IMR-90 (cell line): Measurements from ENCODE around the gene FGD3. TPM values are rescaled to one million over a fixed set of nuclear protein-coding genes. Genes with fewer than 3 reads are reported as not detected.

ENCODE experiments used
- ATAC-seq: fragments of 200-7000 bp; cut with Tn5 transposase; 2 replicates; pipeline ENCODE4 v1.9.1; 2020; ENCODE audit warnings: low read depth, mild to moderate bottlenecking, moderate library complexity
- BruUV-seq: library from RNA; stranded (reverse); fragments of 400-500 nt; replicated peaks from 2 replicates; lab custom pipeline; 2021; lab: Mats Ljungman, UMichigan
- CTCF ChIA-PET: fragments of 300-600 bp; formaldehyde crosslinking; extraction: SDS; loops from one replicate; lab custom pipeline; 2021; ENCODE audit warnings: antibody characterized with exemption; lab: Yijun Ruan, JAX
- POLR2A ChIA-PET: fragments of 300-600 bp; sonication (Branson Sonifier 250); formaldehyde crosslinking; loops from one replicate; lab custom pipeline; 2022; ENCODE audit warnings: antibody characterized with exemption; ENCODE audit not compliant: unreplicated experiment; lab: Charles Lee
- DNase-seq: peaks from one replicate; pipeline ENCODE4 v3.0.0; 2013
- H2AFZ ChIP-seq: replicated peaks from 2 replicates; pipeline ENCODE3; 2013; ENCODE audit warnings: low read length, mild to moderate bottlenecking; ENCODE audit not compliant: poor library complexity
- H2AK5ac ChIP-seq: 2 replicates; pipeline ENCODE4 v1.6.1; 2013; ENCODE audit warnings: low read depth, low read length, inconsistent platforms
- H2AK9ac ChIP-seq: replicated peaks from 2 replicates; pipeline ENCODE3; 2013; ENCODE audit warnings: mild to moderate bottlenecking, low read depth, low read length, moderate library complexity; ENCODE audit not compliant: poor library complexity
- H2BK120ac ChIP-seq: 2 replicates; pipeline ENCODE4 v1.6.1; 2013; ENCODE audit warnings: low read depth, low read length, inconsistent platforms
- H2BK15ac ChIP-seq: 3 replicates; pipeline ENCODE4 v1.6.1; 2013; ENCODE audit warnings: low read depth, low read length, inconsistent platforms
- H2BK20ac ChIP-seq: 2 replicates; pipeline ENCODE4 v1.6.1; 2013; ENCODE audit warnings: low read depth, mild to moderate bottlenecking, inconsistent platforms, low read length, moderate library complexity
- H2BK5ac ChIP-seq: 2 replicates; pipeline ENCODE4 v1.6.1; 2013; ENCODE audit warnings: mild to moderate bottlenecking, low read depth, low read length, inconsistent platforms; ENCODE audit not compliant: poor library complexity, severe bottlenecking
- H3K14ac ChIP-seq: replicated peaks from 2 replicates; pipeline ENCODE4 v1.6.1; 2013; ENCODE audit warnings: low read depth, low read length, inconsistent platforms
- H3K18ac ChIP-seq: 2 replicates; pipeline ENCODE4 v1.6.1; 2013; ENCODE audit warnings: low read depth, low read length, control low read depth
- H3K23ac ChIP-seq: 2 replicates; pipeline ENCODE4 v1.6.1; 2013; ENCODE audit warnings: low read depth, low read length, inconsistent platforms
- H3K27ac ChIP-seq: 2 replicates; pipeline ENCODE4 v1.5.1; 2013; ENCODE audit warnings: mild to moderate bottlenecking, control low read depth, low read length; ENCODE audit not compliant: insufficient read depth
- H3K27me3 ChIP-seq: 2 replicates; pipeline ENCODE4 v1.6.1; 2013; ENCODE audit warnings: low read length; ENCODE audit not compliant: control insufficient read depth, insufficient read depth
- H3K36me3 ChIP-seq: 2 replicates; pipeline ENCODE4 v1.6.1; 2013; ENCODE audit warnings: low read length, mixed read lengths; ENCODE audit not compliant: control insufficient read depth, insufficient read depth
- H3K4ac ChIP-seq: 2 replicates; pipeline ENCODE4 v1.6.1; 2013; ENCODE audit warnings: low read depth, low read length, inconsistent platforms
- H3K4me1 ChIP-seq: 2 replicates; pipeline ENCODE4 v1.6.1; 2013; ENCODE audit warnings: low read length, mixed read lengths; ENCODE audit not compliant: control insufficient read depth, insufficient read depth
- H3K4me2 ChIP-seq: 2 replicates; pipeline ENCODE4 v1.6.1; 2013; ENCODE audit warnings: low read depth, mild to moderate bottlenecking, control low read depth, low read length, moderate library complexity
- H3K4me3 ChIP-seq: 2 replicates; pipeline ENCODE4 v1.5.1; 2013; ENCODE audit warnings: low read depth, mild to moderate bottlenecking, control low read depth, low read length, moderate library complexity; ENCODE audit not compliant: insufficient read depth
- H3K56ac ChIP-seq: 2 replicates; pipeline ENCODE4 v1.6.1; 2013; ENCODE audit warnings: low read length, inconsistent platforms; ENCODE audit not compliant: insufficient read depth; ENCODE audit errors: extremely low read depth
- H3K79me1 ChIP-seq, 2 experiments: 2 replicates each; pipeline ENCODE4 v1.6.1; 2013; ENCODE audit warnings: low read length in 2 of 2, inconsistent platforms in 1 of 2, low read depth in 1 of 2
- H3K9ac ChIP-seq: 2 replicates; pipeline ENCODE4 v1.6.1; 2013; ENCODE audit warnings: low read depth, low read length, control low read depth
- H3K9me1 ChIP-seq: 2 replicates; pipeline ENCODE4 v1.6.1; 2013; ENCODE audit warnings: low read length, inconsistent platforms; ENCODE audit not compliant: insufficient read depth
- H3K9me3 ChIP-seq: 2 replicates; pipeline ENCODE4 v1.6.1; 2013; ENCODE audit warnings: low read length; ENCODE audit not compliant: control insufficient read depth, insufficient read depth
- H4K20me1 ChIP-seq: 2 replicates; pipeline ENCODE4 v1.6.1; 2013; ENCODE audit warnings: low read length, inconsistent platforms; ENCODE audit not compliant: insufficient read depth
- H4K5ac ChIP-seq: 2 replicates; pipeline ENCODE4 v1.6.1; 2013; ENCODE audit warnings: mild to moderate bottlenecking, low read depth, low read length, control low read depth
- H4K8ac ChIP-seq, 2 experiments: 2 replicates each; pipeline ENCODE4 v1.6.1; 2013; ENCODE audit warnings: low read depth in 2 of 2, low read length in 2 of 2, control low read depth in 1 of 2, inconsistent platforms in 1 of 2
- H4K91ac ChIP-seq: 2 replicates; pipeline ENCODE4 v1.6.1; 2013; ENCODE audit warnings: low read depth, low read length, inconsistent platforms; ENCODE audit not compliant: insufficient read depth
- CHD1 ChIP-seq: IDR thresholded peaks from 2 replicates; pipeline ENCODE4 v1.6.1; 2012; ENCODE audit warnings: low read depth, low read length, improper control_type of control experiment
- SMC3 ChIP-seq: fragments of 150-350 bp; IDR thresholded peaks from 2 replicates; pipeline ENCODE4 v1.6.1; 2016; ENCODE audit warnings: low read depth, mild to moderate bottlenecking, antibody characterized with exemption, low read length, moderate library complexity
- WGBS, 2 experiments: methylation state at CpG; one replicate each; pipeline versions ENCODE4 v1.1.5 to v1.1.7; 2013; ENCODE audit warnings: missing lambda C conversion rate in 2 of 2; ENCODE audit not compliant: insufficient read length in 1 of 2; ENCODE audit errors: extremely low coverage in 2 of 2; 5-methylcytosine and 5-hydroxymethylcytosine counted together
- dilution Hi-C: fragments of 300-500 bp; cut with HindIII; formaldehyde crosslinking; loops from one replicate; pipeline ENCODE4 v1.14.3; 2018; ENCODE audit warnings: low sequenced_read_pairs; ENCODE audit not compliant: unreplicated experiment
- in situ Hi-C: fragments of 300-500 bp; cut with MboI; formaldehyde crosslinking; loops from 3 replicates; pipeline ENCODE4 v1.14.3; 2019; ENCODE audit warnings: low sequenced_read_pairs, inconsistent platforms, mixed read lengths
- intact Hi-C: fragments of 100-400 bp; cut with micrococcal nuclease; formaldehyde crosslinking; loops from 2 replicates; pipeline ENCODE4 v1.10.0; 2022
- polyA plus RNA-seq, 3 experiments: library from polyadenylated mRNA; depleted of rRNA; stranded (reverse); fragments of >200 nt; gene quantifications; 2 replicates each; pipeline ENCODE4 v1.2.3, GENCODE V29; 2012; ENCODE audit warnings: low replicate concordance in 1 of 3
- total RNA-seq: library from RNA; depleted of rRNA; stranded (reverse); fragments of >200 nt; gene quantifications from 2 replicates; pipeline ENCODE4 v1.2.3, GENCODE V29; 2012

Gene FGD3
- total and polyA plus RNA-seq, 2 of the 4 experiments (the other 2 are of a cell fraction): not detected

DNA sequence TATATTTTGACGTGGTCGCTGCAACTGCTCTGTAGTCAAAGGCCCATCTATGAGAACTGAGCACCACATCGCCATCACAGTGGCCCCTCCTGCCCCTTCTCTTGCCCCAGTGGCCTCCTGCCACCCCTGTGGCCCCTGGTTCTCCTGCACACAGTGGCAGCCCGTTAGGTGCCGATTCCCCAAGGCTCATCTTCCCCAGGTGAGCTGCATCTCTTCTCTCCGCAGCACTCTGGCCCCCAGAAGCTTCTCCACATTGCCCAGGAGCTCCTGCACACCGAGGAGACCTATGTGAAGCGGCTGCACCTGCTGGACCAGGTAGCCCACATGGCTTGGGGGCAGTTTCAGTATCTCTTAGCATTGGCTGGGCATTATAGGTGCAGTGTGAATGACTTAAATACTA lies 55.4 kb downstream of the FGD3 start:
- Histone ChIP-seq H2BK15ac (no peak overlapping the region), H2AFZ (no peak overlapping the region), H2BK120ac (no peak overlapping the region), H3K18ac (no peak overlapping the region), H3K23ac (no peak overlapping the region), H4K91ac (no peak overlapping the region), H3K4me1 (no peaks in the 10 kb centered on the region), H2AK5ac (no peak overlapping the region), H3K4me3 (no peak overlapping the region), H3K36me3 (no peaks in the 10 kb centered on the region), H2BK20ac (no peak overlapping the region), H3K14ac (no peak overlapping the region), H2AK9ac (no peak overlapping the region), H3K27ac (no peak overlapping the region), H3K9me1 (no peaks in the 10 kb centered on the region), H3K4ac (no peak overlapping the region), H3K56ac (no peak overlapping the region), H3K4me2 (no peak overlapping the region), H2BK5ac (no peak overlapping the region), H4K5ac (no peak overlapping the region), H3K9me3 (no peaks in the 10 kb centered on the region), H3K27me3 (peaks cover 8% of the 10 kb centered on the region; the same call in 1 of the 2 replicates), H4K20me1 (no peaks in the 10 kb centered on the region), H3K9ac (no peak overlapping the region), H4K8ac (no peak overlapping the region), H3K79me1 (no peaks in the 10 kb centered on the region)
- DNase-seq (no peak), ATAC-seq (no peak)
- WGBS, 2 experiments: no CpG with 5 or more reads among the region's 8 CpGs
- no TSS peak for BruUV-seq
- in situ Hi-C loops: loop anchor here (25.0 kb wide), 1 partner anchor 310 kb away; no protein-coding TSS in a partner anchor
- POLR2A ChIA-PET: no interaction called here
- TF ChIP-seq SMC3 (no peak), CHD1 (no peak)
- intact Hi-C loops: loop anchor here (1.0 to 2.0 kb wide), 3 partner anchors 94 to 303 kb away; partner anchors contain the start of gene CARD19
- dilution Hi-C loops: no loop called here
- CTCF ChIA-PET: interaction anchor here (0.9 to 1.2 kb wide), 2 partner anchors 96 to 106 kb away, joined by 3 read pairs; no protein-coding TSS in a partner anchor
